ENCODE measurements around the gene TMEM106B.
A peak's percentile ranks its signal among the peaks of the same experiment; 100 is the strongest.
"Not testable (repeated sequence)": the region's sequence is repeated elsewhere in the genome, so short reads cannot be mapped to it uniquely, and the experiment has no call there.

The TMEM106B gene

DNA sequence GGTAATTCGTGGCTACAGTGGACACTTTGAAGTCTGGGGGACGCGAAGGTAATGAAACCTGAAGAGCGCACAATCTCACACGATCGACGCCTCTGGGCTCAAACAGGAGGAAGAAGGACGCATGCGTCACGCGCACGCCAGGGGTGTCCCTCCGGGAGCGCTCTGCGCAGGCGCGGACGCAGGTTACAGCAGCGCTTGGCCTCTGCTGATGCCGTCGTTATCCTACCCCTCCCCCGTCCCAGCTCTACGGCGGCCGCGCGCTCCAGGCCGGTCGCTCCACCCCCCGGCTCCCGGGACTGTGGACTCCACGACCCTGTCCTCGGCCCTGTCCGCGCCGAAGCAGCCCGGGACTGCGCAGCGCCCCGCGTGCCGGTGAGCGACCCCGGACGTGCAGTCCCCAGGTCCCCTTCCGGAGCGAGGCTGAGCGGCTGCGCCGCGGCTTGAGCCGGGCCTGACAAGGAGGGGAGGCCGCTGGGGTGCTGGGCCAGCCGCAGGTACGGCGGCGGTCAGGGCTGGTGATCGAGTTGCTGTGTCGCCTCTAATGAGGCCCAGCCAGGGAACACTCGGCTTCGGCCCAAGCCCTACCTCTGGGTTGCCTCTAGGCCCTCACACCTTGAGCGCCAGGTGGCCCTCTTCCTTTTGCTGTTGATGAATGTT lies at the start of gene TMEM106B:
Gene TMEM106B, plus strand, starts transcription at position 241 of the 657 bp plus-strand sequence. CDS start 3,517 bp downstream, outside the sequence.
- DNase-seq: peak; percentile 94 to 98

DNA sequence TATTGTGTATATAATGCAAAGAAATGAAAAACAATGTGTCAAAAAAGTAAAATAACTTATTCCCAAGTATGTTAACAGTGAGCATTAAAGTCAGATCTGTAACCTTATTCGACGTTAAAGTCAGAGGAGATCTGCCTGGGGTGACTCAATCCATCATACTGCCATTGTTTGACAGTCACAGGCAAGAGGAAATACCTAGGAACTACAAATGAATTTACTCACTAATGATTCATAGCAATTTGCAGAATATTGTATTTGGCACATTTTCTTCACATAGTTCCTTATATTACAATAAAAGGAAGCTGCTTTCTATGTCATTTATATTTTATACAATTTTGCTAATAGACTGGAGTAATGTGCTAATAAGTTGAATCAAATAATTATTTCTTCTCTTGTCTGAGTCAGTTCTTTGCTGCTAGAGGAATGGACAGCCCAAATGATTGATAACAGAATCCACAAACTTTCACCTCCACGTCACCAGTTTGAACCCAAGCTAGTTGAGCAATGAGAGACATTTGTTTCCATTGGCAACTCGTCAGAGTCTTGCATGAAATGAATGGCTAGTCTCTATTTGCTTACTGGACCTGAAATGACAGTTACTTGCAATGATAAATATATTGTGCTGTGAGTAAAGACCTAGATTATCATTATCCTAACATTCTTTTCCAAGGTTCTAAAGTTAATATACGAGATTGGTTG lies 48.5 kb upstream of the TMEM106B start:
- DNase-seq: no peak

DNA sequence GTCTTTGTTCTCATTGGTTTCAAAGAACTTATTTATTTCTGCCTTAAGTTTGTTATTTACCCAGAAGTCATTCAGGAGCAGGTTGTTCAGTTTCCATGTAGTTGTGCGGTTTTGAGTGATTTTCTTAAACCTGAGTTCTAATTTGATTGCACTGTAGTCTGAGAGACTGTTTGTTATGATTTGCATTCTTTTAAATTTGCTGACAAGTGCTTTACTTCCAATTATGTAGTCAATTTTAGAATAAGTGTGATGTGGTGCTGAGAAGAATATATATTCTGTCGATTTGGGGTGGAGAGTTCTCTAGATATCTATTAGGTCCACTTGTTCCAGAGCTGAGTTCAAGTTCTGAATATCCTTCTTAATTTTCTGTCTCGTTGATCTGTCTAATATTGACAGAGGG lies 43.0 kb upstream of the TMEM106B start:
- not testable (repeated sequence) for DNase-seq

DNA sequence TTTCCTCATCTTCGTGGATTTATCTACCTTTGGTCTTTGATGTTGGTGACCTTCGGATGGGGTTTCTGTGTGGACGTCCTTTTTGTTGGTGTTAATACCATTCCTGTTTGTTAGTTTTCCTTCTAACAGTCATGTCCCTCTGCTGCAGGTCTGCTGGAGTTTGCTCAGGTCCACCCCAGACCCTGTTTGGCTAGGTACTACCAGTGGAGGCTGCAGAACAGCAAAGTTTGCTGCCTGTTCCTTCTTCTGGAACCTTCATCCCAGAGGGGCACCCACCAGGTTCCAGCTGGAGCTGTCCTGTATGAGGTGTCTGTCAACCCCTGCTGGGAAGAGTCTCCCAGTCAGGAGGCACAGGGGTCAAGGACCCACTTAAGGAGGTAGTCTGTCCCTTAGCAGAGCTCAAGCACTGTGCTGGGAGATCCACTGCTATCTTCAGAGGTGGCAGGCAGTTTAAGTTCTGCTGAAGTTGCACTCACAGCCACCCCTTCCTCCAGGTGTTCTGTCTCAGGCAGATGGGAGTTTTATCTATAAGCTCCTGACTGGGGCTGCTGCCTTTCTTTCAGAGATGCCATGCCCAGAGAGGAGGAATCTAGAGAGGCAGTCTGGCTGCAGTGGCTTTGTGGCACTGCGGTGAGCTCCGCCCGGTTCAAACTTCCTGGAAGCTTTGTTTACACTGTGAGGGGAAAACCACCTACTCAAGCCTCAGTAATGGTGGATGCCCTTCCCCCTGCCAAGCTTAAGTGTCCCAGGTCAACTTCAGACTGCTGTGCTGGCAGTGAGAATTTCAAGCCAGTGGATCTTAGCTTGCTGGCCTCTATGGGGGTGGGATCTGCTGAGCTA lies 40.9 kb upstream of the TMEM106B start:
- DNase-seq: not testable (repeated sequence)

DNA sequence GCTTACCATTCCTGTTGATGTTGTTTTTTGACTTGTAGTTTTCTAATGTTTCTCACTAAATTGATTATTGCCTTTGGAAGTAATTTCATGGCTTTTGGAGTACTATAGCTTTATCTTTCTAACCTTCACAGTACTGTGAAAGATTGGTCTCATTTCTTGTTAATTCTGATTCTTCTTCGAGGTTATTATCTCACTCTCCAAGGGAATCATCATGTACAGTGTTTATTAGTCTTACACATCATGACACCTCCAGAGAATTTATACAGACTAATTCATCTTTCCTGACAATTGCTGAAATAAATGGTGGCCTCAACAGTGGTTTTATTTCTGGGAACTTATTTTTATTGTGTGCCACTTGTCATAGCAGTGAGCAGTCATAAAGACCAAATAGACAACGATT lies 37.4 kb upstream of the TMEM106B start:
- DNase-seq: no peak

DNA sequence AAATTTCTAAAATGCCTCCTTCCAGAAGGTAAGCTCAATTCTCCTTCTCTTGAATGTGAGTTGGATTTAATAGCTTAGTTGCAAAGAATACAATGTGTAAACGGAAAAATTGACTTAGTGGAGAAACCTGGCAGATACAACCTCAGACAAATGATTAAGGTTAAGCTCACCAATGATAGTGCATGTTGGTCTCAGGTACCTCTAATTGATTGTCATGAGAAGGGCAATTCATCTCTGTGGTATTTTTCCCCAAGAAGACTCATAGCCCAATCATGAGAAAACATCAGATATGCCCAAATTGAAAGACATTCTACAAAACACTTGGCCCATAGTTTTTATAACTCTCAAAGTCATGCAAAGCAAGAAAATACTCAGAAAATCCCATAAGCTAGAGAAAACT lies 36.2 kb upstream of the TMEM106B start:
- DNase-seq: no peak

DNA sequence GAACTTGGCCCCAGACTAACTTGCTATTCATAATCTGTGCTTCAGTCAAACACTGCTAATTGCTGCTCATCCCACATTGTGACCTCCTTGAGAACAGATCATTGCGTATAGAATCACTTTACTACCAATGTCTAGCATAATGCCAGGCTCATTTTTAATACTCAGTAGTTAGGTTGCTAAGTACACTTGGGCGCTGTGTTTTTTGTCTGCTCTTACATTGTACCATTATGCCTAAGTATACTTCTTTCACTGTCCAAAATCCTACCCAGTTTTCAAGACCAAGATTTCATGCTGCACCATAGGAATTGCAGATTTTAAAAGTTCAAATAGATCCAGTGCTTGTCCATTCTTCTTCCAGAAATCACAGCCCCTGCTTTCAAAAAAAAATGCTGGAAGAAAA lies 32.8 kb upstream of the TMEM106B start:
- DNase-seq: no peak

DNA sequence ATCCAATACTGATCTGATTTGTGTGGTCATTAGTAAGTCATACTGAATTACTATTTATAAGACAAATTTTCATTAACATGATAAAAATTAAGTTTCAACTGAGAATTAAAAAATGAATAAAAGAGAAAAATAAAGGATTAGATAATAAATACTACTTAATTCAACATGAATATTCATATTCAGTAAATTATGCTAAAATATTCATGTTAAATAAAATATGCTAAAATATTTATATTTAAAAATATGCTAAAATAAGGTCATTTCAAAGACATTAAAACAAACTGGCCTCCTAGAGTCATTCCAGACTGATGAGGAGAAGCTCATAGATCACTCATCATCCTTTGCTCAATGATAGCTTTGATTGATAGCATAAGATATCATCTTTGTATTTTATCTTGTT lies 16.7 kb upstream of the TMEM106B start:
- DNase-seq: no peak

DNA sequence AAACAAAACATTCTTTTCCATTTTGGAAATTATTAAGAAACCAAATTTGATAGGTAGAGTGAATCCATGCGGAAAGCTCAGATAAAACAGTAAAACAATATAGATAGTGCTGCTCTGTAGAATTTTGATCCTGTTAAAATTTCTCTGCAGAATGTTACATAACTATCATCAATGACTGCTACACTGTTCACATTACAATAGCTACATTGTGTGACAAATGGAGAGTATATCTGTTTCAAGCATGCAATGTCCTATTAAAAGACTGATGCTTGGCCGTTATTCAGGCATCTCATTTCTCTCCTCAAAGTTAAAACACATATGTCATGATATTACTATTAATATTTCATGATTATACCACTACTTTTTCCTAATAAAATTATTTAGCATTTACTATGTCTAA lies 14.7 kb upstream of the TMEM106B start:
- no peak for DNase-seq

DNA sequence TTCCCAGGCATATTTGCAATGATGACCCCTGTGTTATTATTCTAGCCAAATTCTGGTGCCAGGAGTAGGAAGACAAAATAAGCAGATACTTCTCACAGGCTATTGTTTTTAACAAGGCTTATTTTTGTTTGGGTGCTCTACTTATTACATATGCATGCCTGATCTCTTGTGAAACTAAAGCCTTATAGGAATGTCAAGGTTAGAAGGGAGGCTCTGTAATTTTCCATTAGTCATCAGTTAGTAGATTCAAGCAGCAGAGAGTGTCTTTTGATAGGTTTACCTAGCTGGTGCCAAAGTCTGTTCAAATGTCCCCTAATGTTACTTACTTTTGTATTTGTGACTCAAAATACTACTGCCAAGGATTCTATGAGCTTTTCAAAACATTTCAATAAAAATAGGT lies 11.7 kb upstream of the TMEM106B start:
- no peak for DNase-seq

DNA sequence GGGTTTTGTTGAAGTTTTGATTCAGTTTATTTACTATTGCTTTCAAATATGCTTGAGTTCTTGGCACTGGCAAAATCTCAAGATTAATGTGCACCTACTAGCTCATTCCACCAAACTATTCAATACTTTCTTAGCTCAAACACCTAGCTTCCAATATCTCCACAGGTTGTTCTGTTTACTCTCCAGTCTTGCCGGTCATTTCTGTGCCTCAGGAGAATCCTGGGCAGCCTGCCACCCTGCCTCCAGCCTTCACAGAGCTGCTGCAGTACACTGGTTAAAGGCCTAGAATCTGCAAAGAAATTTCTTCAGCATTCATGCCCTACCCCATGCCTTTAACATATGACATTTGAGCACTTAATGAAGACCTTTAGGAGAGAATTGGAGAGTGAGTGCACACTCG lies 4.0 kb upstream of the TMEM106B start:
- no peak for DNase-seq

DNA sequence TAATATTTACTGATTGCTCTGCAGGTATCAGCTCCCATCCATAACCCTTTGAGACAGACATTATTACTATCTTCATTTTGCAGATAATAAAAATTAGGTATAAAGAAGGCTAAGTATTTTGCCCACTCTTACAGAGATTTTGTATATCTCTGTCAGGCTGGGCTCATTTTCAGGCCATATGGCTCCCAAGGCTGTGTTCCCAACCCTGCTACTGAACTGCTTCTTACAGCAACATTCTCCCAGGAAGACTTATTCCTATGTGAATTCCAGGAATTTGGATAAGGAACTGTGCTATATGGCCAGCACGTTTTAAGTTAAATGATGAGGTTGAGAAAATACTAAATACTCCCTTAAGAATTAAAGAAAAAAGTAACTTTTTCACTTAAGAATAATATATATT lies 1.9 kb upstream of the TMEM106B start:
- peak in 1 of 2 experiments; percentile 6 for DNase-seq

DNA sequence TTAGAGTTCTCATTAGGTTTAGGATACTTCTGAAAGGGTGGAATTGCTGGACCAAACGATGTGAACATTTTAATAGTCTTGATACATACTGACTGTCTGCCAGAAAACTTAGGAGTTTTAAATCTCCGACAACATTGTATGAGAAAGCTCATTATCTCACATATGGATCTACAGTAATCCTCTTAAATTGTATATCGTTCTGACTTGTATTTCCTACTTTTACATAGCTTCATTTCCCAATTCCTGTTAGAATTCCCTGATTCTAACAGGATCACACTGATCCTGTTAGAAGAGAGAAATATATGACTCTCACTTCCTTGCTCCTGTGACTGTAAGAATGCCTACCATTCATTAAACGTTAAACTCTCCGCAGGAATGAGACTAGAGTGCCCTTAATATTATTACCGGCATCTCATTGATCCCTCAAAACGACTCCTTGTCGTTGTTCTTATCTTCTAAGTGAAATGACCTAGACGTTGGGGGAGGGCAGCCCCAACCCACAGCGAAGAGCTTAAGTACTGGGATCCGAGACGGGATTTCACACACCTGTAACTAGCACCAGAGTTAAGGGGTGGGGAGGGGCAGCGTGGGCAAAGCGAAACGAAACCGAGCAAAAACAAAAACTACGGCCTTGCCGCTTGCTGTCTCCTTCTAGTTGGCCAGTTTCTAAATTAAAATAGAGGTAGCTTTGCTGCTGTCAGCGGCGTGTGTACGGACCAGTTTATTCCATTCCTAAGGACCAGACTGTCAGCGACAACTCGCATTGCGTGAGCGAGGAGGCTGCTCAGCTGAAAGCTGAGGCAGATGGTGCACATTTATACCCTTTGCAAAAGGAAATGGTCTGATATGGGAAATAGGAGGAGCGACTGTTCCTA lies 678 bp upstream of the TMEM106B start:
- no peak for DNase-seq

DNA sequence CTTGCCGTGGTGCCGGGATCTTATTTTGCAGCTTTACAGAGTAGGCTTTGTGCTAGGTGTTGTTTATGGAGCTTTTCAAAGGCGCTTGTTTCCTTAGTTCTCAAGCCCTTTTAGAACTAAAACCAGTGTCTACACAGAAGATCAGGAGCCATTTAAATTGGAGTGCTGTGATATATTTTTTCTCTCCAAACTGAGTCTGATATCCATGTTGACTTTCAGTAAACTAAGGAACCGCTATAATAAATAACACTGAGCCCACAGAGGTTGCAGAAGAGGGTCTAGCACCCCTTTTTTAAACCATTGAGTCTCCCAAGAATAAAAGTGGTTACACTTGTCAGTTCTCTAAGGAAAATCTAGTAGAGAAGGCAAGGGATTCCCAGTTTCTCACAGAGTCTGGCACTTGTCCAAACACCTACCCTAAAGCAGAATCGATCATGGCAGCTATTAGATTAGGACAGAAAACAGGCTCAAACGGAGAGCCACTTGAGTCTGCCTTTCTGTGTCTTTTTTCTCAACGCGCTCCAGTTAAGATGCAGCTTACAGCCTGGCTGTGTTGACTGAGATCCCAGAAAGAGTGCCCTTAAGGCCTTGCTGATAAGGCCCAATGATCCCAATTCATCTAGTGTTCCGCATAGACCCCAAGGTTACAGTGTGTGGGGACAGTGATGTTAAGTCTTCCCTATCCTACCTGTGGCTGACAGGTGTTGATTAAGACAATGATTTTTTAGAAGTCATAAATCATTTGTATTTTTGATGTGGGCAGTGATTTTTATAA lies 804 bp downstream of the TMEM106B start:
- DNase-seq: peak; percentile 20 to 66

DNA sequence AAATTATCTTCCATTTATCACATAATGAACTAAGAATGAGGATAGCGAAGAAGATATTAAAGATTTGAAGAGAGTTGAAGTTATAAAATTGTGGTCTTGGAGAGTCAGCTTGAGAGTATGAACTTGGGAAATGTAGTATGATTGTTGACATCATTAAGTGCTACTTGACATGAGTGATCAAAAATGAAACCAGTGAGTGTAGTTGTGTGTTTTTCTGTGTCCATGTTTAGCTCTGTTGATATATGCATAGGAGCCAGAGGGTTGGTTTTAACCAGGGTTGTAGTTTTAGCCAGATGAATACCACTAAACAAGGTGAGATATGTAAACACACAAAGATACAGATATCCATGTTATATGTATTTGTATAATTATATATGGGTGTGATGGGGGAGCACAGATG lies 6.2 kb downstream of the TMEM106B start:
- DNase-seq: no peak

DNA sequence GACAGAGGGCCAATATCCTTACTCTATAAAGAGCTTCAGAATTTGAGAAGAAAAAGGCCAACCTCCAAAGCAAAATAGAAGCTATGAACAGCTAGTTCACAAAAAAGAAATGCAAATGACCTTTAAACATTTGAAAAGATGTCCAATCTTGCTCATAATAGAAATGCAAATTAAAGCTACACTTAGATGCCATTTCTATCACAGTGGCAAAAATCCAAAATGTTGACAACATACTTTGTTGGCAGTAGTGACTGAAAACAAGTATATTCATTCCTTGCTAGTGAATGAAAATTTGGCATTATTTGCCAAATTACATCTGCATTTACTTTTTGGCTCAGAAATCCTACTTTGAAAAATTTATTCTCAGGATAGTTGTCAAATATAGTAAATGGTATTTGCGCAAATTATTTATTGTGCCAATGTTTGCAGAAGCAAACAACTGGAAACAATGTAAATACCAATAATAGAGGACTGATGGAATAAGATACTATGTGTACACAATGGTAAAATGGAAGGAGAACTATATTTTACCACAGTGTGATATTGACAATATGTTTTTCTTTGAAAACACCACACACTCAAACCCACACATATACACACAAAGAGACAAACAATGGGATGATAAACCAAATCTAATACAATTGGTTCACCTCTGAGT lies 9.4 kb downstream of the TMEM106B start:
- peak in 1 of 2 experiments; percentile 34 for DNase-seq

DNA sequence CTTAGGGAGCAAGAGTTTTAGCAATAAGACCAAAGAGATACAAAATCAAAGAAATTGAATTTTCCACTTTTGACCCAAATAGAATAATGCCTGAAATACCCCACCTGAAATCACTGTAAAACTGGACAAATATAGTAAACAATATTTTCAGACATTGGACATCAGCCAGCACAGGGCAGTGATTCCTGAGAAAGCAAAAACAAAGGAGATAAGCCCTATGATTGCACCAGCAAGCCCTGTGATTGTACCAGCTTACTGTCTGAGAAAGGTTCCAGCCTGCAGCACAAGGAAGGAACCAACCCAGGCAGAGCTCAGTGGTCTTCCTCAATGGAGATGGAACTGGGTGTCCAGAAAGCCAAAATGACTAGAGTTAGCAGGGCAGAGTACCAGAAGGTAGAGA lies 10.3 kb downstream of the TMEM106B start:
- no peak for DNase-seq

DNA sequence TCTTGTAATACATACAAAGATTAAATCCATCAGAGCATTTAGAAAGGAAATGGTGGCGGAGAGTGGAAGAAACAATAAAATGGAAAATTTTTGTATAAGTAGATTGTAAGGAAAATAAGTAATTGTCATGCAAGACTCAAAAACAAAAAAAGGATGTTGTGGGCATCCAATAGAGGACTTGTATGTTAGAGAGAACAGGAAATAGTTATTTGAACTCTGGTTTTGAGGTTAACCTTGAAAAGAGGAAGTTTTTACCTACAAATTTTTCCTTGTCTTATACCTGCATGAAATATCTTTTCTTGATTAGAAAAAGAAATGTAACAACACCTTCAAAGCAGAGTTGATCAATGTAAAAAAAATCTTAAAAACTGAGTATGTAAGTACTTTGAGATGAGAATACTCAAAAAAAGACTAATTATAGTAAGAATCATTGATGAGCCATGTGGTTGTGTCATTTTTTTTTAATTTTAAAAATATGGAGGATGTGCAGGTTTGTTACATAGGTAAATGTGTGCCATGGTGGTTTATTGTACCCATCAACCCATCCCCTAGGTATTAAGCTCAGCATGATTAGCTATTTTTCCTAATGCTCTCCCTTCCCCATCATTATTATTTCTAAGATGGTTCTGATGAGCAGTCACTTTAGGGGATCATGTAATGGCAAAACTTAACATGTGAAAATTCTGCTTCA lies 11.9 kb downstream of the TMEM106B start:
- no peak for DNase-seq

DNA sequence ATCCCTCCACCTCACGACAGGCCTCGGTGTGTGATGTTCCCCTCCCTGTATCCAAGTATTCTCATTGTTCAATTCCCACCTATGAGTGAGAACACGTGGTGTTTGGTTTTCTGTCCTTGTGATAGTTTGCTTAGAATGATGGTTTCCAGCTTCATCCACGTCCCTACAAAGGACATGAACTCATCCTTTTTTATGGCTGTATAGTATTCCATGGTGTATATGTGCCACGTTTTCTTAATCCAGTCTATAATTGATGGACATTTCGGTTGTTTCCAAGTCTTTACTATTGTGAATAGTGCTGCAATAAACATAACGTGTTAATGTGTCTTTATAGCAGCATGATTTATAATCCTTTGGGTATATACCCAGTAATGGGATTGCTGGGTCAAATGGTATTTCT lies 13.9 kb downstream of the TMEM106B start:
- DNase-seq: not testable (repeated sequence)

DNA sequence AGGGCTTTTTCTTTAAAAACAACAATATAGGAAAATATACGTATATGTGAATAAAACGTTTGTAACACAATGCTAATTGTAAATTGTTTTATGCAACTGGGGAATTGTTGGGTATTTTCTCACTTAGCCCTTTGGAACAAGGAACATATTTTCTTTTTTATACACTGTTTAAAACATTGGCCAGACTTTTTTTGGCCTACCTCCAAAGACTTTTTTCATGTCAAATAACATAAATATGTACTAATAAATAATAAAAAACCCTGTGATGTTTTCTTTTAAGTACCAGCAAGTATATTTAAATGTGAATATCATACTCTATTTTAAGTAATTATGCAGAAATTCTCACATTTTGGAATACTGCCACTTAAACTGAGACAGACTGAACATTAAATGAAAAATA lies 15.7 kb downstream of the TMEM106B start:
- DNase-seq: no peak

DNA sequence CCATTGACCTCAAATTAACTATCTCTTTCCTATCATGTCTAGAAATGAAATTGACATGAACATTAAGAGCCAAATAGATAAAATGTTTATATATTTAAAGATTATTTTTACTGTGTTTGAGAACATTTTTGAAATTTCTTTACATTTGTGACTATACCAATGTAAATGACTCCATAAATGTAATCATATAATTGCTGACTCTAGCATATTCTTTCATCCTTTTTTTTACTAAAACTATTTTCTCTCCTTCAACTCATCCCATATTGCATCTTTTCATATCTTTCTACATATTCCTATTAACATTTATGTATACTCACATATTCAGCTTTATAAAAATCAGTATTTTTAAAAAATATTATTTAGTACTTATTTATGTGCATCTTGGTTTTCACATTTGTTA lies 16.9 kb downstream of the TMEM106B start:
- no peak for DNase-seq

Data from NCI-H446 (cell line).